K562 treated with DMSO at 1 percent for 24 hours (cell line): ENCODE results near the gene MICALL1. TPM values are rescaled to one million over a fixed set of nuclear protein-coding genes. Genes with fewer than 3 reads are reported as not detected.

Source experiments
- total RNA-seq: library from RNA; unstranded; fragments of 300-600 nt; gene quantifications from 2 replicates; pipeline ENCODE4 v1.2.3, GENCODE V29; 2022; ENCODE audit warnings: low read depth; ENCODE audit not compliant: insufficient read depth

Gene MICALL1, protein sequence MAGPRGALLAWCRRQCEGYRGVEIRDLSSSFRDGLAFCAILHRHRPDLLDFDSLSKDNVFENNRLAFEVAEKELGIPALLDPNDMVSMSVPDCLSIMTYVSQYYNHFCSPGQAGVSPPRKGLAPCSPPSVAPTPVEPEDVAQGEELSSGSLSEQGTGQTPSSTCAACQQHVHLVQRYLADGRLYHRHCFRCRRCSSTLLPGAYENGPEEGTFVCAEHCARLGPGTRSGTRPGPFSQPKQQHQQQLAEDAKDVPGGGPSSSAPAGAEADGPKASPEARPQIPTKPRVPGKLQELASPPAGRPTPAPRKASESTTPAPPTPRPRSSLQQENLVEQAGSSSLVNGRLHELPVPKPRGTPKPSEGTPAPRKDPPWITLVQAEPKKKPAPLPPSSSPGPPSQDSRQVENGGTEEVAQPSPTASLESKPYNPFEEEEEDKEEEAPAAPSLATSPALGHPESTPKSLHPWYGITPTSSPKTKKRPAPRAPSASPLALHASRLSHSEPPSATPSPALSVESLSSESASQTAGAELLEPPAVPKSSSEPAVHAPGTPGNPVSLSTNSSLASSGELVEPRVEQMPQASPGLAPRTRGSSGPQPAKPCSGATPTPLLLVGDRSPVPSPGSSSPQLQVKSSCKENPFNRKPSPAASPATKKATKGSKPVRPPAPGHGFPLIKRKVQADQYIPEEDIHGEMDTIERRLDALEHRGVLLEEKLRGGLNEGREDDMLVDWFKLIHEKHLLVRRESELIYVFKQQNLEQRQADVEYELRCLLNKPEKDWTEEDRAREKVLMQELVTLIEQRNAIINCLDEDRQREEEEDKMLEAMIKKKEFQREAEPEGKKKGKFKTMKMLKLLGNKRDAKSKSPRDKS
- 29.1 and 29.6 TPM in 2 replicates for total RNA-seq

DNA sequence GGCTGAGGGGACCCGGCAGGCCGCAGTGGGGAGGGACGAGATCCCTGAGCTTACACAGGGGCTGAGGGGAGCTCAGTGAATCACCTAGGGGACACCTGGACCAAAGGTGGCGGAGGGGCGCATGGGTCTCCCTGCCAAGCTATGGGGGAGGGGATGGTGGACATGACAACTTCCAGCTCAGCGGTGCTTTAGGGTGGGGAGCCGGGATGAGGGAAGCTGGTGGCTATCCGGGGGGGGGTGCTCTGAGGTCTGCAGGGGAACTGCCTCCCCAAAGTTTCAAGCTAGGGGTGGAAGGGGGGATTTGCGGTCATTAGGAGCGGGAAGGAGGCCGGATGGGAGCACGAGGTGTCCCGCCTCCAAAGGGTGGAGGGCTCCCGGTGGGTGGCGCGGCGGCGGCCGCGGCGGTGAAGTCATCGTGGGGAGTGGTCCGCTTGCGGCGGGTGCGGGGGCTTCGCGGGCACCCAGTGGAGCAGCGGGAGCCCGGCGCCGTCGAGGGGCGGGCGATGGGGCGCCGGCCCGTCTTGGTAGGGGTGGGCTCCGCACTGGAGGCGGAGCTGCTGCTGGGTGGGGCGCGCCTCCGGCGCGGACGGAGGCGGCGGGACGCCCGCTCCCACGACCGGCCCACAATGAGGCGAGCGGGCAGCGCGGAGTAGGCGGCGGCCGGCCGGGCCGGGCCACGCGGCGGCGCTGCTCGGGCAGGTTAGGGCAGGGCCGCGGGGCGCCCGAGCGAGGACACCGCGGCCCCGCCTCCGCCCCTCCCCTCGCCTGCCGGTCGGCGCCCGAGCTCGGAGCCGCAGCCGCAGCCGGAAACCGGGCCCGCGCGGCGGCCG lies at the start of gene MICALL1:
Gene MICALL1, plus strand, starts transcription at position 764 of the 830 bp plus-strand sequence. CDS start 126 bp downstream, outside the sequence.

DNA sequence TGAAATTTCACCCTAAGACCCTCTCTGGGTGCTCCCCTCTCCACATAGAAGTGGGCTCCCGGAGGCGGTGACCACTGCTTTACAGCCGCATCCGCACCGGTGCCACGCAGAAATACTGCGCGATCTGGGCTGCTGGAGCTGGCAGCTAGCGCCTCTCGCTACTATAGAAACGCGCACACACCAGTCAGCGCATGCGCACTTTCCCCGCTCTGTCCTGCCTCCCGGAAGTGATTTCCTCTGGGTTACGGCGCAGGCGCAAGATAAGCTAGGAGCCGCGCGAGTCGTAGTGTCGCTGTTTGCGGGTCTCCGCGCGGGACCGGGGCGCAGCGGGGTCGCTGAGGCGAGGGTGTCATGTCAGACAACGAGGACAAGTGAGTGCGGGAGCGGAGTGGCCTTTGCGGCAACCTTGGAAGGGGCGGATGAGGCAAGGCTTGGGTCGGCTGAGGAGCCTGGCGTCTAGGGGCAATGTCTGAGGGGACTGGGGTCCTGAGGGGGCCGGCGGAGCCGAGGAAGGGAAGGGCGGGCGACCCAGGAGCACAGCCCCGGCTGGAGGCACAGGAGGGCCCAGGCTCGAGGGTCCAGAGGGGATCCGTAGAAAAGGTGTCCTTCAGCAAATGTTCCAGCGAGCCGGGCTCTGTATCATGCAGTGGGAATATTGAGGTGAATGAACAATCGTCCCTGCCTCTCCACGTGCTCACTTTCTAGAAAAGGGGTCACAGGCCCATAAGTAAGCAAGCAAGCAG lies 47.5 kb downstream of the MICALL1 start, which contains the start of the genes C22orf23 and POLR2F:
Gene C22orf23, minus strand, starts transcription at position 165 of the 743 bp plus-strand sequence. CDS start 452 bp downstream, outside the sequence.
Gene POLR2F, plus strand, starts transcription at position 263 of the 743 bp plus-strand sequence. Its CDS starts 89 bp downstream, at position 352.

DNA sequence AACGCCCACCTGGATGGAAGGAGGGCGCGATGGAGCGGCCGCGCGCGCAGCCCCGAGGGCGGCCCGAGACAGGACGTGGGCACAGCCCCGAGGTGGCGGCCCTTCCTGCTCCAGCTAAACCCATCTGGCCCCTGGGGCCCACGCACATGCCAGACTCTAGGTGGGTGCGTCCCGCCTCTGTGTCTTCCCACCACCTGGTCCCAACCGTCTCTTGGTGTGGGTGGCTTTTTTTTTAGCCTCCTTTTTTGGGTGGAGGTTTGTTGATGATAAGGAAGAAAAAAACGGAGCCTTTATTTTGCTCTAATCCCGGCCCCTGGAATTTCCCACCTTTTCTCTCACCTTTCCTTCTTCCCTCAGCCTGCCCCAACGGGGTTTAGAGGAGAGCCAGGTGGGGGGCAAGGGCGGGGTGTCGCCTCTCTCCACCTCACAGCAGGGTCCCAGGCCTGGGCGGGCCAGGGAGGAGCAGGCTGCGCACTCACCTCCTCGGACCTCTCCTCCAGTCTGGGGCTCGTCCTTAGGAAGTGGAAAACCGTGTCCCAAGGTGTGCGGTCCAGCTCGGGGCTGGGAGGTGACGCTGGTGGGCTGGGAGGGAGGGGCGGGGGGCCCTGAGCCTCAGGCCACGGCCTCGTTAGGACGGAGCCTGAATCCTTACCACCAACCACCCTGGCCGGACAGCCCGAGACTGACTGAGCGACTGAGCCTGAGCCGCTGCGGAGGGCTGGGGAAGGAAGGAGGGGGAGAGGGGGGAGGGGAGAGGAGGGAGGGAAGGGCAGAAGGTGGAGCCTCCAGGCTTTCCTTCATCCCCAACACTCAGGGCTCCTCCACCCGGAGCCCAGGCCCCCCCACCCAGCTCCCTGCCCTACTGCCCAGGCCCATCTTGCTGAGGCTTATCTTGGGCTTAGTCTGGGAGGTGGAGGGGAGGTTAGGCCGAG lies 78.0 kb downstream of the MICALL1 start, which contains the start of gene SOX10:
Gene SOX10, minus strand, starts transcription at position 696 of the 932 bp plus-strand sequence. CDS start 771 bp downstream, outside the sequence.

Other genes starting within 250 kb of the MICALL1 start
- 59.5 and 72.3 TPM in 2 replicates for gene PDXP, start 247.6 kb upstream of the MICALL1 start, total RNA-seq
- 1,179 and 1,308 TPM in 2 replicates for gene LGALS1, start 230.7 kb upstream of the MICALL1 start, total RNA-seq
- 14.4 and 19.1 TPM in 2 replicates for gene NOL12, start 220.0 kb upstream of the MICALL1 start, total RNA-seq
- 22.3 and 27.2 TPM in 2 replicates for gene TRIOBP, start 209.2 kb upstream of the MICALL1 start, total RNA-seq
- 93.3 and 95.3 TPM in 2 replicates for gene GCAT, start 98.4 kb upstream of the MICALL1 start, total RNA-seq
- gene GALR3, start 82.9 kb upstream of the MICALL1 start, total RNA-seq, result 0.72 and 1.6 TPM in 2 replicates
- gene ANKRD54, start 62.0 kb upstream of the MICALL1 start, total RNA-seq, result 80.4 and 84.6 TPM in 2 replicates
- gene EIF3L, start 56.9 kb upstream of the MICALL1 start, total RNA-seq, result 547 and 552 TPM in 2 replicates
- gene C22orf23, start 47.3 kb downstream of the MICALL1 start, total RNA-seq, result 0.58 and 1.1 TPM in 2 replicates
- 102 and 114 TPM in 2 replicates for gene POLR2F, start 47.4 kb downstream of the MICALL1 start, total RNA-seq
- not detected in 2 replicates for gene SOX10, start 78.3 kb downstream of the MICALL1 start, total RNA-seq
- gene PICK1, start 151.1 kb downstream of the MICALL1 start, total RNA-seq, result 17.9 and 18.7 TPM in 2 replicates
- gene SLC16A8, start 177.9 kb downstream of the MICALL1 start, total RNA-seq, result 0.14 TPM in 1 of 2 replicates, not detected in the other
- 0.73 TPM in 1 of 2 replicates, not detected in the other for gene BAIAP2L2, start 204.4 kb downstream of the MICALL1 start, total RNA-seq